GM10266 (cell line): ENCODE measurements around the gene CCDC7.
"Not testable (repeated sequence)": the region's sequence is repeated elsewhere in the genome, so short reads cannot be mapped to it uniquely, and the experiment has no call there.

ENCODE experiments used
- DNase-seq: peaks from one replicate; pipeline ENCODE4 v3.0.0; 2012; ENCODE audit errors: extremely low spot score
- CTCF ChIP-seq: IDR thresholded peaks from 2 replicates; pipeline ENCODE4 v1.5.1; 2012; ENCODE audit warnings: mild to moderate bottlenecking, low read depth; ENCODE audit not compliant: control insufficient read depth, insufficient read depth; ENCODE audit errors: missing control alignments

Gene CCDC7

GRCh38 chr10:32454148-32454547, 8.2 kb downstream of the CCDC7 start:
- TF ChIP-seq CTCF = no peak
- DNase-seq = no peak

- TF ChIP-seq CTCF = no peak
- no peak for DNase-seq
Measured at GRCh38 chr10:32459051-32459698, 13.2 kb downstream of the CCDC7 start.

- DNase-seq = no peak
- TF ChIP-seq CTCF = no peak
Measured at GRCh38 chr10:32461203-32461602, 15.3 kb downstream of the CCDC7 start.

GRCh38 chr10:32471232-32471631, 25.3 kb downstream of the CCDC7 start:
- DNase-seq = no peak
- TF ChIP-seq CTCF = no peak

GRCh38 chr10:32477499-32477898, 31.6 kb downstream of the CCDC7 start:
- TF ChIP-seq CTCF = no peak
- DNase-seq = no peak

- no peak for TF ChIP-seq CTCF
- DNase-seq = no peak
Measured at GRCh38 chr10:32481606-32482005, 35.7 kb downstream of the CCDC7 start.

GRCh38 chr10:32483019-32483502, 37.1 kb downstream of the CCDC7 start:
- not testable (repeated sequence) for DNase-seq

- DNase-seq = not testable (repeated sequence)
Measured at GRCh38 chr10:32488038-32488437, 42.1 kb downstream of the CCDC7 start.
